ENCODE measurements around the gene OR2V2.
"Not testable (repeated sequence)": the region's sequence is repeated elsewhere in the genome, so short reads cannot be mapped to it uniquely, and the experiment has no call there.

OR2V2 gene, protein sequence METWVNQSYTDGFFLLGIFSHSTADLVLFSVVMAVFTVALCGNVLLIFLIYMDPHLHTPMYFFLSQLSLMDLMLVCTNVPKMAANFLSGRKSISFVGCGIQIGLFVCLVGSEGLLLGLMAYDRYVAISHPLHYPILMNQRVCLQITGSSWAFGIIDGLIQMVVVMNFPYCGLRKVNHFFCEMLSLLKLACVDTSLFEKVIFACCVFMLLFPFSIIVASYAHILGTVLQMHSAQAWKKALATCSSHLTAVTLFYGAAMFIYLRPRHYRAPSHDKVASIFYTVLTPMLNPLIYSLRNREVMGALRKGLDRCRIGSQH

GRCh38 chr5:181146927-181147636, at the start of gene OR2V2:
TSS of gene OR2V2 (plus strand) at chr5:181147586. CDS start at chr5:181154943, 7,357 bp downstream.
- not testable (repeated sequence) for DNase-seq

GRCh38 chr5:181097759-181098491, 49.5 kb upstream of the OR2V2 start:
- DNase-seq = not testable (repeated sequence)

GRCh38 chr5:181098762-181099601, 48.4 kb upstream of the OR2V2 start:
- DNase-seq = no peak

GRCh38 chr5:181099602-181100086, 47.7 kb upstream of the OR2V2 start:
- no peak for DNase-seq

DNA sequence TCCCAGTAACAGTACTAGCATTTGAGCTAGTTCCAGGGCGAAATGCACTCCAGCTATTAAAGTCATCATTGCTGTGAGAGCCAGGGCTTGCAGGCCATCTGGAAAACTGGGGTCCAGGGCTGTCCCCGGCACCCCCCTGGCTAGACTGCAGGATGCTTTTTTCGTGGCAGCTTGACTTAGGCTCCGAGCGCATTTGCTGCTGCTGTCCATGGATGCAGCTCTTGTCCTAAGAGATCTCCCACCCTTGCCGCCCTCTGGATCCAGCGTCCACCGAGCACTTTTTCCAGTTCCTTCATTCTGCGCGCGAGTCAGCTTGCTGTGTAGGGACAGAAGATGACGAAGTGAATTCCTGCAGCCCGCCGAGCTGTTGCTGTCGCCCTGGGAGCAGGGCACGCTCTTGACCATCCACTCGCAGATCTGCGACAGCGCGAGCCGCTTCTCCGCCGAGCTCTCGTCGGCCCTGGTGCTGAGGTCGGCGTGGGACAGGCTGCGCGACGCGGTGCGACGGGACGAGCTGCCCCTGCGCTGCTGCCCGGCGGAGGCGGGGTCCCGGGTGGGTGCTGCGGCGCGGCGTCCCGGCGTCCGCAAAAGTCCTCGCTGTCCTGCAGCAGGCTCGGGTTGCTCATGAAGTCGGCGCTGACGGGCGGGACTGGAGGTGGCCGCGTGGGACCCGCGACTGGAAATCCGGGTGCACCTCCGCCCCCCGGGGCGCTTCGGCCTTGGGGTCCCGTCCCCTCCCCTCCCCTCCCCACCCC, 47.1 kb upstream of the OR2V2 start:
- no peak for DNase-seq

DNA sequence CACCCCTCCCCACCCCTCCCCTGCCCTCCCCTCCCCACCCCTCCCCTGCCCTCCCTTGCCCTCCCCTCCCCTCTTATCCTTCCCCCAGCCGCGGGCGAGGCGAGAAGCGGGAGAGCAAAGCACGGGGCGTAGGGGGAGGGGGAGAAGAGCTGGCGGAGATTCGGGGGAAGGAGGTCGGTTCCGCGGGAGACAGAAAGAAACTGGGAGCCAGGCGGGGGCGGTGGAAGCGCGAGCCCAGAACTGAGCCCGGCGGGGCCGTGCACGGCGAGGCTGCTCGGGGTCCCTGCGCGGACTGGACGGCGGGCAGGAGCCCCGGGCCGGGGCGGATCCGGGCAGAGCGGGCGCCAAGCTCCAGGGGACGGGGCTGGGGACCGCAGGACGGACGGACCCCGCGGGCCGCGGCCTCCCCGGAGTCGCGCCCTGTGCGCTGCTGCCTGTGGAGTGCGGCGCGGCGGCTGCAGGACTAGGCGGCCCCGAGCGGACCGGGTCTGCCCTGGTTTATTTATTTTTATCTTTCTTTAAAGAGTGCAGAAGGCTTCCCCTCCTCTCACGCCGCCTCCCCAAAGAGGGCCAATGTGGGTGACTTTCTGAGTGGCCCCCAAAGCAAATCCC, 46.2 kb upstream of the OR2V2 start:
- not testable (repeated sequence) for DNase-seq

DNA sequence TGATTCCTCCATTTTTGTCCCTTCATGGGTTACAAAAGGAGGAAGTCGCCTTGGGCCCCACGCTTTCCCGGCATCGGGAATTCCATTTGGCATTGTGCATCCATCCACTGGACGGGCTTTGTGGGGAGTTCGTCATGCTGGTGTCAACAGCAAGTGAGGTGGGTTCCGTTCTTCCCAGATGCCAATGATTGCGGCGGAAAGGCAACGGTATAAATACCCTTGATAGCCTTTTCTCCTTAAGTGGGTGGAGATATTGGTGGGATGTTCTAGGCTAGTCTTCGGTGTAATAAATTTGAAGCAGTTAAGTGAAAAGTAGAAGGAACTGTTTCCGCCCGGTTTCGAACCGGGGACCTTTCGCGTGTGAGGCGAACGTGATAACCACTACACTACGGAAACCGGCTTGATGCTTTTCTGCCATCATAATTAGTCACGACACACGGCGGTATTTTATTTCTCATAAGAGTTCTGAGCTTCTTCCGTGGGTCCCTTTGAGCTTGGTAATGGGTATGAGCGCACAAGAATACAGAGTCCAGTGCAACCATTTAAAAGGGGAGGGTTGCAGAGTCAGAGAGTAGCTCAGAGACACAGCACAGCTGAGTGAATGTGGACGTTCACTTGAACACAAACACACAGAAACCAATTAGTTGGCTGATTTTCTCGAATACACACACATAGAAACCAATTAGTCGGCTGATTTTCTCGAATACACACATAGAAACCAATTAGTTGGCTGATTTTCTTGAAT, 45.3 kb upstream of the OR2V2 start:
- DNase-seq = not testable (repeated sequence)

GRCh38 chr5:181104259-181104568, 43.2 kb upstream of the OR2V2 start:
- DNase-seq = not testable (repeated sequence)

- DNase-seq = not testable (repeated sequence)
These were observed 42.6 kb upstream of the OR2V2 start for GRCh38 chr5:181104606-181105390.

DNA sequence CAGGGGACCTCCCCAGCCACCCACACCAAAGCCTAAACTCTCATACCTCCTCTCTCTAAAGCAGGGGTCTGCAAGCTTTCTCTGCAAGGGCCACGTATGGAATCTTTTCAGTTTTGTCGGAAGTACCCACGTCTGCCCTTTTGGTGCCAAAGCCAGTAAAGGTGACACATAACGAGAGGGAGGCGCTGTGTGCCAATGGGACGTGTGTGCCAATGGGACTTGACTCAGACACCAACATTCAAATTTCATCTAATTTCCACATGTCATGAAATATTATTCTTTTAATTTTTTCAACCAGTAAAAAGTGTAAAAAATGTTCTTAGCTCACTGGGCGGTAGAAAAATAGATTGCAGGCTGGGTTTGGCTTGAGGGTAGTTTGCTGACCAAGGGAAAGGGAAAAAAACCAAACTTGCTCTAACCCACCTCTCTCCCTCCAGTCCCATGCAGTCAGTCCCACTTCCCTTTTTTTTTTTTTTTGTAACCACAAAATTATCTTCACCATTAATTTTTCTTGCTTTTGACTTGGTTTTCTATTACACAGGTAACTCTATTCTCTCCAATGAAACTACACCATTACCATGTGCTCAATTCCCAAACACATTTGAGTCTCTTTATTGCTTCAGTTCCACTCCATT, 41.9 kb upstream of the OR2V2 start:
- no peak for DNase-seq

GRCh38 chr5:181107699-181108098, 39.7 kb upstream of the OR2V2 start:
- DNase-seq = no peak

- no peak for DNase-seq
These were observed 38.7 kb upstream of the OR2V2 start for GRCh38 chr5:181108578-181109165.

- DNase-seq = no peak
These were observed 37.8 kb upstream of the OR2V2 start for GRCh38 chr5:181109489-181110013.

DNA sequence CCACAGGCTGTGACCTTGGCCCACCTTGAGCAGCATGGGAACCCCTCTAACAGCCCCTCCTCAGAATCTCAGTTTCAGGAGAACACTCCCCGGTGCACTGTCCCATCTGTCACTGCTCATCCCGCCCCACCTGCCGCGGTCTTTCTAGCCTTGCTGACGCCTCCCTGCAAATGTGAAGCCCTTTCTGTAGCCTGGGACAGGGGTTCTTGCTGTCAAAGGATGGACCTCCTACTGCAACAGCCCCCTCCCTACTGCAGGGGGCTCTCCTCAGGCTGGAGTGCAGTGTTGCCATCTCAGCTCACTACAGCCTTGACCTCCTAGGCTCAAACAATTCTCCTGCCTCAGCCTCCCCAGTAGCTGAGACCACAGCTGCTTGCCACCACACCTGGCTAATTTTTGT, 36.4 kb upstream of the OR2V2 start:
- no peak for DNase-seq

GRCh38 chr5:181112476-181112875, 34.9 kb upstream of the OR2V2 start:
- DNase-seq = no peak

GRCh38 chr5:181113572-181113971, 33.8 kb upstream of the OR2V2 start:
- DNase-seq = not testable (repeated sequence)

- DNase-seq = no peak
These were observed 33.0 kb upstream of the OR2V2 start for GRCh38 chr5:181114284-181114843.
